Activated T-cell treated with anti-CD3 and anti-CD28 coated beads, Interleukin-2, amount 50 U/mL, for 72 hours (primary cell): Measurements from ENCODE around the gene PPP2R5B. TPM values are rescaled to one million over a fixed set of nuclear protein-coding genes. Genes with fewer than 3 reads are reported as not detected.

Experiments
- ATAC-seq, 2 donors: fragments of 150-1000 bp; cut with Tn5 transposase; replicated peaks in 1 of 2; 2 replicates each; pipeline ENCODE4 v1.10.0; 2021; ENCODE audit warnings: moderate library complexity in 2 of 2, mild to moderate bottlenecking in 1 of 2
- DNase-seq, 2 donors: peaks; one replicate each; pipeline ENCODE4 v3.0.0; 2021 to 2022; ENCODE audit warnings: mixed read lengths in 1 of 2
- H3K27ac Mint-ChIP-seq: one replicate; pipeline ENCODE4 v1.8.0; 2022; ENCODE audit warnings: mild to moderate bottlenecking, moderate library complexity, mixed read lengths
- H3K27me3 Mint-ChIP-seq: one replicate; pipeline ENCODE4 v1.8.0; 2022; ENCODE audit warnings: low read depth, mixed read lengths
- H3K36me3 Mint-ChIP-seq, 2 donors: one replicate each; pipeline ENCODE4 v1.8.0; 2022; ENCODE audit warnings: mixed read lengths in 2 of 2, mild to moderate bottlenecking in 1 of 2; ENCODE audit not compliant: insufficient read depth in 2 of 2
- H3K4me1 Mint-ChIP-seq: one replicate; pipeline ENCODE4 v1.8.0; 2022; ENCODE audit warnings: low read depth, mixed read lengths
- H3K4me3 Mint-ChIP-seq, 2 donors: one replicate each; pipeline ENCODE4 v1.8.0; 2022; ENCODE audit warnings: mild to moderate bottlenecking in 2 of 2, mixed read lengths in 2 of 2, moderate library complexity in 2 of 2
- H3K9me3 Mint-ChIP-seq, 2 donors: one replicate each; pipeline ENCODE4 v1.8.0; 2022; ENCODE audit warnings: mixed read lengths in 2 of 2
- total RNA-seq, 2 donors: library from RNA; stranded (reverse); gene quantifications; one replicate each; pipeline ENCODE4 v1.2.3, GENCODE V29; 2022

The PPP2R5B gene
- total RNA-seq, 2 donors from 2014 or later, result 15.0 to 24.0 TPM

DNA sequence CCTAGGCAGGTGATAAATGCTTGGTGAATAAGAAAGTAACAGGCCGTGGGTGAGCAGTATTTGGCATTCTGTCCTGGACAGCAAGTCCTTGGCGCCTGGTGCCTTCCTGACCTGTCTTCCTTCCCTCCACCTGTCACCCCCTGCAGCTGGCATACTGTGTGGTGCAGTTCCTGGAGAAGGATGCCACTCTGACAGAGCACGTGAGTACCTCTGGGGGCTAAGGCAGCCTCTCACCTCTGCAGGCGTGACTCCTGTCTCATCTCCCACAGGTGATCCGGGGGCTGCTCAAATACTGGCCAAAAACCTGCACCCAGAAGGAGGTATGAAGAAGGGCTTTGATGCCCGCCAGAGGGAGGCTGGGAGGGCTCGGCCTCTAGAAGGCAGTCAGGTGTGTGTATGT, 6.8 kb downstream of the PPP2R5B start:
- no peaks in the 10 kb centered on the region for H3K9me3 Mint-ChIP-seq
- H3K4me3 Mint-ChIP-seq, result no peak overlapping the region
- peaks cover 0 to 3% of the 10 kb centered on the region in 2 donors for H3K36me3 Mint-ChIP-seq
- no peak overlapping the region for H3K27ac Mint-ChIP-seq
- no peak for ATAC-seq
- no peaks in the 10 kb centered on the region for H3K27me3 Mint-ChIP-seq
- no peaks in the 10 kb centered on the region for H3K4me1 Mint-ChIP-seq
- DNase-seq, result no peak

DNA sequence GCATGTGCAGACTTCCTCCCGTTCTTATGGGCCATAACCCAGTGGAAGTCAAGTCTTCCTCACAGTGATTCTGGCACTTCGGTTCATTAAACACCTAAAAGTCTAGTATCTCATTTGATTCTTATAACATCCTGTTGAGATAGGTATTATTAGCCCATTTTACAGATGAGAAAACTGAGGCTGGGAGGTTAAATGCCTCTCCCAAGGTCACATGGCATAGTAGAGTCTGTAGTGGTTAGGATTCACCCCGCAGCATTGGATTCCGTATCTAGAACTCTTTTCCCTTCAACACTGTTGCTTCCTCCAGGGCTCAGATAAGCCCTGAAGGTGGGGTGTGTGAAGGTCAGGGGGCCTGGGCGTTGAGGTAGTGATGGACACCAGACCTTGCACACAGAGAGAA, 7.8 kb downstream of the PPP2R5B start:
- Mint-ChIP-seq H3K36me3 (peaks cover 0 to 3% of the 10 kb centered on the region in 2 donors), H3K27me3 (no peaks in the 10 kb centered on the region), H3K27ac (no peak overlapping the region), H3K4me1 (no peaks in the 10 kb centered on the region), H3K9me3 (no peaks in the 10 kb centered on the region), H3K4me3 (no peak overlapping the region)
- DNase-seq, result no peak
- no peak for ATAC-seq

DNA sequence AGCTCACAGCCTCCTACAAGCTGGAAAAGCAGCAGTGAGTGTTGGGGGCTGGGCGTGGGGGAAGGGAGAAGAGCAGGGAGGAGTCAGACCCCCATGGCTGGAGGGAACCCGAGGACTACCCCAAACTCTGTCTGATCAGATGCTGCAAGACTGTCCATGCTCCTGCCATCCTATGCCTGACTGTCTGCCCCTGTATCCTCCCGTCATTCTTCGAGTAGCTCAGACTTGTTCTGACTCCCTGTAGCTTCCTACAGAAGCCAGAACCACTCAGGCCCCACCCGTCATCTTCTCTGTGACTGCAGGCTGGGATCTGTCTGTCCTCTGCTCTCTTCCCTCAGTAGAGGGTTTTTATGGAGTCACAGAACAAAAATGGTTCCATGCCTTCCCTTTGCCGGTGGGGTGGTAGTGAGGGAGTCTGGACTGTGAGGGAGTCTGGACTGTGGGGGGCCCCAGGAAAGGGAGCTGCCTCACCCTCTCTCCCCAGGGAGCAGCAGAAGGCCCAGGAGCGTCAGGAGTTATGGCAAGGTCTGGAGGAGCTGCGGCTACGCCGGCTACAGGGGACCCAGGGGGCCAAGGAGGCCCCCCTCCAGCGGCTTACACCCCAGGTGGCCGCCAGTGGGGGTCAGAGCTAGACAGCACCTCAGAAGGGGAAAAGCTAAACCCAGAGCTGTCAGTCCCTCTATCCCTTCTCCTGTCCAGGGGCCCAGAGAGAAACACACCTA, 8.9 kb downstream of the PPP2R5B start:
- H3K27me3 Mint-ChIP-seq, result no peaks in the 10 kb centered on the region

DNA sequence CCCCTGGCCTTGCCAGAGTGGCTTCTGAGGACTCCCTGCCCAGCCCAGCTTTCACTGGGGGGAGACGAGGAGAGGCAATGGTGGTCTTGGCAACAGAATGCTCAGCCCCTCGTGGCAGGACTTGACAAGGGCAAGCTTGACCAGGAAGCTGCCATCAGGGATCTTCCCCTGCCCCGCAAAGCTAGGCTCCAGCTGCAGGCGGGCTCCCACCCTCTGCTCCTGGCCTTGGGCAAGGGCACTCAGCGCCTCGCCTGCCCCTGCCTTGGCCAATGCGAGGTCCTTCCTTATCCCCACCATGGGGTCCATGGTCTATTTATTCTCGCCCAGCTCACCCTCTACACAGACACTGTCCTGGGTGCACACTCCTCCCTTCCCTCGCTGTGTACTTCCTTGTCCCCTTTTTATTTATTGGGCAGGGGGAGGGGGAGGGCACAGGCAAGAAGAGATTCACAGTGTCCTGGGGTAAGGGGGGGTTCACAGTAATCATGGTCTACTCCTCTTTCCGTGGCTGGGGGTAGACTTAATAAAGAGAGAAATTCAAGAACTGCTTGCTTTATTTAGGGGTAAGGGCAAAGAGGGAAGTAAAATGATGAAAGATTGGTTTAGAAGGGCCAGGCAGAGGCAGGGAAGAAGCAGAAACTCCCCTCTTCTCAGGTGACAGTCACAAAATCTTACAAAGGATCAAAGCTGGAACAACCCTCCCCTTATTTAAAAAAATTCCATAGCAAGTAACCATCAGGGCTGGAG, 9.6 kb downstream of the PPP2R5B start:
- no peaks in the 10 kb centered on the region for H3K9me3 Mint-ChIP-seq
- ATAC-seq (no peak), DNase-seq (no peak)
- H3K4me1 Mint-ChIP-seq, result no peaks in the 10 kb centered on the region
- H3K4me3 Mint-ChIP-seq, result no peak overlapping the region
- no peak overlapping the region for H3K27ac Mint-ChIP-seq
- H3K27me3 Mint-ChIP-seq, result no peaks in the 10 kb centered on the region
- H3K36me3 Mint-ChIP-seq, result peaks cover 0 to 3% of the 10 kb centered on the region in 2 donors

More for the DNA sequence above, 8.9 kb downstream of the PPP2R5B start:
- ATAC-seq (no peak), DNase-seq (no peak)
- H3K4me3 Mint-ChIP-seq, result no peak overlapping the region
- peaks cover 0 to 3% of the 10 kb centered on the region in 2 donors for H3K36me3 Mint-ChIP-seq
- H3K4me1 Mint-ChIP-seq, result no peaks in the 10 kb centered on the region
- H3K27ac Mint-ChIP-seq, result no peak overlapping the region
- no peaks in the 10 kb centered on the region for H3K9me3 Mint-ChIP-seq

DNA sequence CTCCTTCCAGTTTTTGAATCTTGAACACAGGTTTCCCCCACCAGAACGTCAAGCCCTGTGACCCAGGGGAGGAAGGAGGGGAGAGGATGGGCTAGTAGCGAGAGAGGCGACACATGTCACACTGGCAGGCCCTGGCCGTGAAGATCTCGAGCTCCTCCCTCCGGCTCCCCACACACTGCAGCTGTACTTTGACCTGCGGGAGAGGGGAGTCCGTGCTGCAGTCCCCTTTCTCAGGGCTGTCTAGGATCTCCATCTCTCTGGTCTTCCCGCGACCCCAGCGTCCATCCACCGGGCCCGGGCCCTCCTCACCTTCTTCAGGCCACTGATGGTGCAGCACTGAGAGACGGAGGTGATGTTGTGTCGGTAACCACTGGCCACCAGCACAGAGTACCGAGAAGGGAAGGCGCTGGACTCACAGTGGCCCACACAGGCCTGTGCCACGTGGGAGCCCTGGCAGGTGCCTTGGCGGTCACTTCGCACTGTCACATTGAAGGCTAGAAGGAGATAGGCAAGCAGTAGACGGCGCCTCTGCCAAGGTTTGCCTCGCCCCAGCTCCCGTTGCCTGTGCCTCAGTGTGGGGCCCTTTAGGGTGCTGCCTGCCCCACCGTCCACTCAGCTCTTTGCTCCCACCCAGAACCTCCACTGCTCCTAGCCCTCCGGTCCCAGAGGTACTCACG, 10.3 kb downstream of the PPP2R5B start:
- Mint-ChIP-seq H3K27me3 (no peaks in the 10 kb centered on the region), H3K4me1 (no peaks in the 10 kb centered on the region), H3K4me3 (no peak overlapping the region), H3K9me3 (no peaks in the 10 kb centered on the region), H3K27ac (no peak overlapping the region), H3K36me3 (peaks cover 0 to 3% of the 10 kb centered on the region in 2 donors)
- ATAC-seq (no peak), DNase-seq (no peak)

DNA sequence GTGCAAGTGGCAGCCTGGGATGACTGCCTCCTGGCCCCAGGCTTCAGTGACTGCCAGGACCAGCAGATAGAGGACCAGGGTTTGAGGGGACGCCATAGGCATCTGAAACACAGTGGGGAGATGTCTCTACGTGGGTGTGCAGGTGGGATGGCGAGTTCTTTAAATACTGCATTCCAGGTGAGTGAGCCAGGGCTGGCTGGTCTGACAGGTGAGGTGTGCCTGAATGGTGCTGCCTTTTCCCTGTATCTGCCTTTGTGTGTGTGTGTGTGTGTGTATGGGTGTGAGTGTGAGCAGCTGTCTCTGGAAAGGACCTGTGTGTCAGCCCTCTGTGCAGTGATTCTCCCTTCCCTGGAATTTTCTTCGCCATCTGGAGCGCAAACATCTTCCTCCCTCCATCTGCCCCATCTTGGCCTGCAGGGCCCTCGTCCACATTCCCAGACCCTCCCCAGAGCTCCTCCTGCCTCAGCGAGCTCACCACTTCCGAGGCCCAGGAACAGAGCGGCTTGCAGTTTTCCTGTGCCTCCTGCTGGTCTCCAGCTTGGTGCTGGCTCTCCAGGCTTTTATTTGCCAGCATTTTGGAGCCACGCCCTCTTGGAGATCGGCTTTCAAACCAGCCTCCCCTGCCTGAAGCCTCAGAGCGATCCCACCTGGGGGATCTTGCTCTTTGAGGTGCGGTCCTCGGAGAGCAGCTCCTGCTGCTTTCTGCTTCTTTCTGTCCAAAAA, 11.0 kb downstream of the PPP2R5B start, which contains the start of gene GPHA2:
GPHA2 (minus strand) TSS at position 535 of the 723 bp plus-strand sequence; CDS start at position 102, 433 bp downstream.
- Mint-ChIP-seq H3K27me3 (no peaks in the 10 kb centered on the region), H3K36me3 (peaks cover 0 to 3% of the 10 kb centered on the region in 2 donors), H3K4me1 (no peaks in the 10 kb centered on the region), H3K27ac (no peak within 1 kb of the TSS), H3K4me3 (no peak within 1 kb of the TSS), H3K9me3 (no peaks in the 10 kb centered on the region)
- no peak for ATAC-seq
- no peak for DNase-seq

DNA sequence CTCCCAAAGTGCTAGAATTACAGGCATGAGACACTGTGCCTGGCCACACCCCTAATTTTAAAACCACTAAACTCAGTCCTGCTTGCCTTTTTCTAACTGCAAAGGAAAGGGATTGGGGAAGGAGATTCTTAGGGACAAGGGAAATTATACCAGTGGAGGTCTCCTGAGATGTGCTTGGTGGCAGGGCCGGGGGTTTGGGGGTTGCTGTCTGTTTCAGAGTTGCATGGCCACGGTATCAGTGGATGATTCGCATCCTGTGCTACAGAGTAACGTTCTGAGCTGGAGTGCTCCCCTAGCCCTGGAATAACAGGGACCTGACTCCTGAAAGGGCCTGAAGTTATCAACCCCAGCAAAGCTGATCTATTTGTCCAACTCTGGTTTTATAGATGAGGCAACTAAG, 12.1 kb downstream of the PPP2R5B start:
- Mint-ChIP-seq H3K36me3 (no peaks in the 10 kb centered on the region), H3K9me3 (no peaks in the 10 kb centered on the region), H3K4me1 (no peaks in the 10 kb centered on the region), H3K4me3 (no peak overlapping the region), H3K27me3 (peaks cover 5% of the 10 kb centered on the region), H3K27ac (no peak overlapping the region)
- no peak for DNase-seq
- no peak for ATAC-seq

DNA sequence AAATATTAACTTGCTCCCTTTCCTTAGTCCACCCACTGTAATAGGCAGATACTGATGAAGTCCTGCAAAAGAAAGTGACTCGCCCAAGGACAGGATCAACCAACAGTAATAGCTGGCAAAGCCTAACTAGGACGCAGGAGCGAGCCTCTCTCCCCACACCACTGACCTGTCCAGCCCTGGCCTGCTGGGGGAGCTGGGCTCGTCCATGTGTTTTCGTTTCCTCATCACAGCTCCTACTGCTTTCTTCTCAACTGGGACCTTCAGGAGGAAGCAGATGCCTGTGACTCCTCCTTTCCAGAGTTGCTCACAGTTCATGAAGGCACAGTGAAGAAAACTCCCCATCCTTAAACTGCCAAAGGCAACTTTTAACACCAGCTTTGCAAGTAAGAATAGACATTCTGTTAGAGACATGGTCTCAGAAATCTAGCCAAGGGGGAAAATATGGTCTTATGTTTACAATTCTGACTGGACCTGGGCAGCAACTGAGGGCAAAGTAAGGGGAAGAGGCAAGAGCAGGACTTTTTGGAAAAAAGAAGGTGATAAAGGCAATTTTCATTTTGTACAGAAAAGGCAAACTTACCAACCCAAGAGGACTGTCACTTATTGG, 22.8 kb downstream of the PPP2R5B start:
- Mint-ChIP-seq H3K36me3 (no peaks in the 10 kb centered on the region), H3K4me3 (no peak overlapping the region), H3K27ac (no peak overlapping the region), H3K27me3 (peaks cover 5% of the 10 kb centered on the region), H3K9me3 (no peaks in the 10 kb centered on the region), H3K4me1 (no peaks in the 10 kb centered on the region)
- no peak for DNase-seq
- no peak for ATAC-seq

DNA sequence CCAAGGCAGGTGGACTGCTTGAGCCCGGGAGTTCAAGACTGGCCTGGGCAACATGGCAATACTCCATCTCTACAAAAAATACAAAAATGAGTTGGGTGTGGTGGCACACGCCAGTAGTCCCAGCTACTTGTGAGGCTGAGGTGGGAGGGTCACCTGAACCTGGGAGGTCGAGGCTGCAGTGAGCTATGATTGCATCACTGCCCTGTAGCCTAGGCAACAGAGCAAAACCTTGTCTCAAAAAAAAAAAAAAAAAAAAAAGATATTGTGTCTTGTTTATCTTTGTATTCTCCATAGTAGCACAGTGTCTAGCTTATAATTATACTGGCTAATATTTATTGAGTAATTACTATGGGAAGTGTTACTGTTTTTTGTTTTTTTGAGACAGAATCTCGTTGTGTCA, 27.0 kb downstream of the PPP2R5B start:
- Mint-ChIP-seq H3K9me3 (no peaks in the 10 kb centered on the region), H3K27me3 (peaks cover 13% of the 10 kb centered on the region), H3K4me1 (peaks cover 10% of the 10 kb centered on the region), H3K4me3 (no peak overlapping the region), H3K27ac (no peak overlapping the region), H3K36me3 (no peaks in the 10 kb centered on the region)
- no peak for DNase-seq
- no peak for ATAC-seq

DNA sequence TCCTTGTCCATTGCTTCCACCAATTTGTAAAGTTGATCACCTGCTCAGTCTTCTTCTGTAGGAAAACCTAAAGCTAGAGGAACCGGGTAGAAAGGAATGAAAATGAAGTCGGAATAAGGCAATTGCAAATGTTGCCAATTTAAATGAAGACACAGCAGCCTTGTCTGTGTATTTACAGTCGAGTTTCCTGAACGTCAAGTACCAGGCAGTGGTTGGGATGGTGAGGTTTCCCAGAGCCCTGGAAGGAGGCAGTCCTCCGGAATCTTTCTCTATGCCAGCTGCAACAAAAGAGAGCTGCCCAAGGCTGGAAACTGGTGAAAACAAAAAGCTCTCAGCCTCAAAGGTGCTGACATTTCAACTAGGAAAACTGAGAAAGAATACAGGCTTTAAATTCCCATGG, 29.7 kb downstream of the PPP2R5B start:
- no peak for ATAC-seq
- no peak for DNase-seq
- H3K9me3 Mint-ChIP-seq, result no peaks in the 10 kb centered on the region

DNA sequence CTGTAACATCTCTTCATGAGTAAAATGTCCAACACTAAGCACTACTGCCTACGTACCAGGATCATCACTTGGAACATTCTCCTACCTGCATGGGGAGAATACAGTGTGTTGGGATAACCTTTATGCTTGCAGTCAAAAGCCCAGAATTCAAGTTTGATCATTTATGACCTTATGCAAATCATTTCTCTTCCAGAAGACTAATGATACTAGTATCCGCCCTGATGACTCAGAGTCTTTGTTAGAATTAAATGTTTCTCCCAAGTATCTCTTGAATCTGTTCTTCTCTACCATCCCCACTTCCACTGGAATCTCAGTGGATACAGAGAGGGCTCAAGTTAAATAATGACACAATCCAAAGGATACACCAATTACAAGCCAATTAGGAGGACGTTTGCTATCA, 35.0 kb downstream of the PPP2R5B start:
- H3K27ac Mint-ChIP-seq, result no peak overlapping the region
- DNase-seq (no peak), ATAC-seq (no peak)
- H3K9me3 Mint-ChIP-seq, result no peaks in the 10 kb centered on the region
- H3K27me3 Mint-ChIP-seq, result peaks cover 8% of the 10 kb centered on the region
- H3K4me3 Mint-ChIP-seq, result no peak overlapping the region
- no peaks in the 10 kb centered on the region for H3K4me1 Mint-ChIP-seq
- H3K36me3 Mint-ChIP-seq, result no peaks in the 10 kb centered on the region

More for the DNA sequence above, 29.7 kb downstream of the PPP2R5B start:
- H3K36me3 Mint-ChIP-seq, result no peaks in the 10 kb centered on the region
- H3K4me1 Mint-ChIP-seq, result peaks cover 10% of the 10 kb centered on the region
- H3K27ac Mint-ChIP-seq, result no peak overlapping the region
- H3K4me3 Mint-ChIP-seq, result no peak overlapping the region
- H3K27me3 Mint-ChIP-seq, result peaks cover 14% of the 10 kb centered on the region

DNA sequence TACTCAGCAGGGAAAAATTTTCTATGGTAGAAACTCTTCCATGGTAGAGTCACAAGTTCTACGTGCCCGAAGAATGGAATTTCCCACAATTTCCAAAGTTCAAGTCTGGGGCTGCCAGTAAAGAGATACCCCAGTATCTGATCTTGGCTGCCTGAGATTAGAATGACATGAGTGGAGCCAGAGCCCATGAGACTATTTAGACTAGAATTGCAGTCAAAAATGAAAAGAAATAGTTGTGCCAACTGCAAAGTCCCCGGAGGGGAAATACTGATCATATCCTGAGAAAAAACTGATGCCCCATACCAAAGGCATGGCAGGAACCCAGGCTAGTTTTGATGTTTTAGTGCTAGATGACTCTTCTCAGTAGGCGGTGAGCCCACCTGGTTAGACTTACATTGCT, 36.2 kb downstream of the PPP2R5B start:
- H3K4me1 Mint-ChIP-seq, result peaks cover 10% of the 10 kb centered on the region
- no peak for DNase-seq
- H3K27me3 Mint-ChIP-seq, result peaks cover 8% of the 10 kb centered on the region
- H3K36me3 Mint-ChIP-seq, result no peaks in the 10 kb centered on the region
- H3K9me3 Mint-ChIP-seq, result no peaks in the 10 kb centered on the region
- H3K27ac Mint-ChIP-seq, result no peak overlapping the region
- no peak for ATAC-seq
- no peak overlapping the region for H3K4me3 Mint-ChIP-seq
